HPDE6-E6E7 (cell line): ENCODE measurements around the gene XPC.
"Not testable (repeated sequence)": the region's sequence is repeated elsewhere in the genome, so short reads cannot be mapped to it uniquely, and the experiment has no call there.

Experiments used
- DNase-seq: peaks from one replicate; pipeline ENCODE4 v3.0.0; 2011; ENCODE audit warnings: missing footprints; ENCODE audit errors: extremely low spot score

The XPC gene

GRCh38 chr3:14178247-14179113, at the start of gene XPC, which contains the start of gene LSM3:
Gene XPC (minus strand): TSS chr3:14178601. CDS start chr3:14178568, 33 bp downstream.
Gene LSM3 (plus strand): TSS chr3:14178817. CDS start chr3:14178861, 44 bp downstream.
- DNase-seq = peak; percentile 60

GRCh38 chr3:14227856-14228255, 49.5 kb upstream of the XPC start:
- no peak for DNase-seq

- not testable (repeated sequence) for DNase-seq
Measured at GRCh38 chr3:14226351-14226750, 48.0 kb upstream of the XPC start.

DNA sequence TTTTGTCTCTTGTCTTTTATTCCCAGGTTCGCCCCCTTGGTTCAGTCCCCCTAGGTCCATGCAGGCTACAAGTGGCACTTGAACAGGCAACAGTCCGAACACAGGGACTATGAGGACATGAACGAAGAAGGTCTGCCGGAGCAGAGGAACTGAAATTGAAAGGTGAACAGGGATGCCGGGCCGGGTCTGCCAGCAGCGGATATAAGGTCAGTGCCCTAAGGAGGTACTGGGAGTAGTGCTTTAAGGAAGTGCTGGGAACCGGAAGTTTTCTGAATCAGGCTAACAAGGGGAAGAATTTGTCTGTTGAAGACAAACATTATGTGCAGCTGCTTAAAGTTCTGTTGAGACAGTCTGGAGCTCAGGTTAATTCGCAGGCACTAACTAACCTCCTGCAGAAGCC, 47.0 kb upstream of the XPC start:
- DNase-seq = no peak

DNA sequence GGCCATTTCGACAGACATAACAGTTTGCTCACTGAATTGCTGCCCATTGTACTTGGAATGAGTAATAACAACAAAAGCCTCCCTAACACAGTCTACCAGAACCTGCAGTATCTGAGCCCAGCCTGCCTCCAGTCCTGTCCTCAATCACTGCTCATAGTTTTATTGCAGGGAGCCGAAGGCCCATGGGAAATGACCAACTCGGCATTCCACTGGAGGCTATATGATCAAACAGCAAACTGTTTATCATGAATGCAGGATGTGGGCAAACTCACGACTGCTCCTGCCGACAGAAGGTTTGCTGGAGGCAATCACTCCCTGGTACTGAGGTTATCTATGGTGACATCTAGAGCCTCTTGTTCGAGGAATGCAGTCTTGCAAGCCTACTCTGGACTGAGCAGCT, 46.5 kb upstream of the XPC start:
- DNase-seq = no peak

GRCh38 chr3:14223595-14223994, 45.2 kb upstream of the XPC start:
- no peak for DNase-seq

- DNase-seq = no peak
Measured at GRCh38 chr3:14222900-14223594, 44.6 kb upstream of the XPC start.

DNA sequence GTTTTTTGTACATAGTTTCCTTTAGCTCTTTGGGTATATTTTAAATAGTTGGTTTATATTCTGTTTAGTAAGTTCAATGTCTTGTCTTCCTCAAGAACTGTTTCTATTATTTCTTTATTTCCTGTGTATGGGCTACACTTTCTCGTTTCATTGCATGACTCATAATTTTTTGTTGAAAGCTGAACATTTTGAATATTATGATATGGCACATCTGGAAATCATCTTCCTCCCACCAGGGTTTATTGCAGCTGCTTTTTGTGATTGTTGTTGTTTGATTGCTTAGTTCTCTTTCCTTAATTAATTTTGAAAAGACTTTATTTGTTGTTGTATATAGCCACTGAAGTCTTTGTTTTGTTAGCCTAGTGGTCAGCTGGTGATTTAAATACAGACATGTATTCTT, 44.1 kb upstream of the XPC start:
- no peak for DNase-seq

- no peak for DNase-seq
Measured at GRCh38 chr3:14221902-14222301, 43.5 kb upstream of the XPC start.

GRCh38 chr3:14220933-14221332, 42.5 kb upstream of the XPC start:
- DNase-seq = no peak

- DNase-seq = no peak
Measured at GRCh38 chr3:14218355-14218754, 40.0 kb upstream of the XPC start.

GRCh38 chr3:14216257-14217048, 38.1 kb upstream of the XPC start:
- no peak for DNase-seq

DNA sequence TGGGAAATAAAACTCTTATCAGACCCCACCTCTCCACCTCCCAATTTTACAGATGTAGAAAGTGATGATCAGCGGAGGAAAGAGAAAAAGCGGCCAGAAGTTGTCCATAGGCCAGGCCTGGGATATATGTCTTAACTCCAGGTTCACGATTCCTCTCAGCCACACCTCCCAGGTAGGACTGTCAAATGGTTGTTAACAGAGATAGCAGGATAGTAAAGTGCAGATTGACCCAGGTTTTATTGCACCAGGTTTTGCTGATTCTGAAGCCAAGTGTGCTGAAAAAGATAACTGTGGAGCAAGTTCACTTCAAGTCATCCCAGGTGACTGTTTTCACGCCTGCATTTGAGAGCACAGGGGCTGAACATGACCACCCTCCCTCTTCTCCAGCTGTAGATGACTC, 36.4 kb upstream of the XPC start:
- no peak for DNase-seq

- DNase-seq = no peak
Measured at GRCh38 chr3:14213066-14213774, 34.8 kb upstream of the XPC start.

DNA sequence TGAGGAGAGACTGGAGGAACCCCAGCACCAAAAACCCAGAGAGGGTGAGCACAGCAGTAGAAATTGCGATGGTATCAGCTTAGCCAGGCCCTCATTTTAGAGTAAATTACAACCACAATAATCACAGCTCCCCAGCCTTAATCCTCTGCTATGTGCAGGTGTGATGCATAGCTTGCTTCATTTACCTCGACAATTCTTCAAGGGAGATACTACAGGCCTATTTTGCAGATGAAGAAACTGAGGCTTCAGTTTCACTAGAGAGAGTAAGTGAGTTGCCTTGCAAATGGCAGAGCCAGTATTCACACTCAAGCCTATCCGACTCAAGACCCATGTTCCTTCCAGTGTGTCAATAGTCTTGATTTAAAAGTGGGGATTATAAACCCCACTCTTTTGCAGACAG, 33.6 kb upstream of the XPC start:
- no peak for DNase-seq

GRCh38 chr3:14211621-14212020, 33.2 kb upstream of the XPC start:
- no peak for DNase-seq

DNA sequence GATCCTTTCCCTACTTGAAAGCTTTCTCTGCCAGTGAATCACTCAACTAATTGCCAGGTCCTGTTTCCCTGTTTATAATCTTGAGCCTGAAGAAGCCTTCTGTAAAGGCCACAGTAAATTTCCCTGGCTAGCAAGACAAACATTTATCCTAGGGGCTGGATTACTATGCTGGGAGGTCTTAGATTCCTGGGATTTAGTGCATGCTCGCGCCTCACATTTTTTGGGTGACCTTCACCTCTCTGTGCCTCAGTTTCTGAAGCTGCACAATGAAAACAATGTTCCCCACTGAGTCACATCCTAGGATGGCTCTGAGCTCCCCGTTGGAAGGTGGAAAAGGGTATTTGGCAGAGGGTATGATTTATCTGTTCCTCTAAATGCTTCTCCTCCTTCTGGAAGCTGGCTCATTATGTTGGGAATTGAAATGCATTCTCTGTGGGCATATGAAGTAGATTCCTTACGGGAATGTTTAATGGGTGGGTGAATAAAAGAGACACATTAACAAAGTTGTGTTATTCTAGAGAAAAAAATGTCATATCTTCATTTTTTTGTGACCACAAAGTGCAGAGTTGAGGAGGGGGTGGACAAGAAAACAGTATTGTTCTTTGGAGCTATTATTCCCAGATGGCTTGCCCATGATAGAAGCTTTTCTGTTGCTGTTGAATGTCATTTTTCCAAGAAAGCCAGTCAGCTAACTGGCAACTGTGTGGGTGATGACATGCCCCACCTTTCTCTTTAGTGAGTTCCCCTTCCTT, 32.6 kb upstream of the XPC start:
- no peak for DNase-seq

- DNase-seq = no peak
Measured at GRCh38 chr3:14210290-14210688, 31.9 kb upstream of the XPC start.

DNA sequence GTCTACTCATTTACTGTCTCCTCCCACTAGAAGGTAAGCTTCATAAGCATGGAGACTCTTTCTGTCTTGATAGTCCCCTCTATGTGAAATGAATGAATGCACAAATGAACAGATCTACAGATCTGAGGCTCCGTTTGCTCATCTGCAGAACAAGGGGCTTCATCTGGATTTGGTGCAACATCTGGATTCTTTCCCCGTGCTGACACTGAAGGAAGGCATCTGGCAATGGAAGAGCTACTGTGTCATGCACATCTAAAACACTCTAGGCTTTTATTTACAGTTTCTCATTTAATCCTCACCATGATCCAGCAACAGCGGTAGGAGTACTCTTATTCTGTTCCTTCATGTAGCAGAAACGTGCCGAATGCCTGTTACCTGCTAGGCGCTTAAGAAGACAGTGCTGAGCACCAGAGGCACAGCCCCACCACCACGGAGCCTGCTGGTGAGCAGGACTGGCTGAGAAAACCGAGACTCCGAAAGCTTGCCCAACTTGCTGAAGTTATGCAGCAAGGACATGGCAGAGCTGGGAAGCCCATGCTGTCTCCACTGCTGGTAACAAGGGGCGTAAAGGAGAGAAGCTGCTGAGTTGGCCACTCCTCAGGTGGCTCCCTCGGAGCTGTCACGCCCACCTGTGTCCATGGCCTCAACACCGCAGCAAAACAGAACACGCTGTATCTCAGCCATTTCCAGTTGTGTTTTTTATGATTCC, 31.3 kb upstream of the XPC start:
- DNase-seq = no peak

DNA sequence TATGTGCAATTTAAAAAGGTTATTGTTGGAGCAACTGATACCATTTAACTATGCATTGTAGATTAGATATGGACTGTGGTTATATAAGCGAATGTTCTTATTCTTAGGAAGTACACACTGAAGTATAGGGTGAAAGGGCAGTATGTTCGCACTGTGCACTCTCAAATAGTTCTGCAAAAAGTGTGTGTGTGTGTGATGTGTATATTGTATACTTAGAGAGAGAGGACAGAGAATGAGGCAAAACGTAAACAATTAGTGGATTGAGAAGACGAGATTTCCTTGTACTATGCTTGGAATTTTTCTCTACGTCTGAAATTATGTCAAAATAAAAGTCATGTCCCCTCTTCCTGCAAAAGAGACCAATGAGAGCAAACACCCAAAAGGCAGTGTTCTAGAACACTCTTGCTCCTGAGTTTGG, 30.6 kb upstream of the XPC start:
- no peak for DNase-seq
